HepG2 (cell line): ENCODE measurements around the gene ST6GALNAC2. TPM values are rescaled to one million over a fixed set of nuclear protein-coding genes. Genes with fewer than 3 reads are reported as not detected.

Source experiments
- BORCS8-MEF2B ChIP-seq: sonication (generic); formaldehyde crosslinking; IDR thresholded peaks from 2 replicates; pipeline ENCODE4 v1.8.0; 2022; ENCODE audit warnings: mild to moderate bottlenecking, missing genetic modification reagents
- DMTF1 ChIP-seq: sonication (generic); formaldehyde crosslinking; IDR thresholded peaks from 2 replicates; pipeline ENCODE4 v1.4.0; 2020; ENCODE audit warnings: mild to moderate bottlenecking, missing genetic modification reagents
- EP300 ChIP-seq, 3 experiments: sonication (generic) in 1 of 3; formaldehyde crosslinking in 1 of 3; IDR thresholded peaks; 2 replicates each; pipeline versions ENCODE4 v1.5.1 to v1.6.1; 2011 to 2020; ENCODE audit warnings: low read depth in 2 of 3, low read length in 2 of 3, borderline replicate concordance in 1 of 3, improper control_type of control experiment in 1 of 3, mild to moderate bottlenecking in 1 of 3, missing genetic modification reagents in 1 of 3, moderate library complexity in 1 of 3
- JUN ChIP-seq: sonication (generic); formaldehyde crosslinking; IDR thresholded peaks from 2 replicates; pipeline ENCODE4 v1.4.0; 2020; ENCODE audit warnings: mild to moderate bottlenecking, missing genetic modification reagents
- NBN ChIP-seq: fragments of 450-650 bp; conservative IDR thresholded peaks from 2 replicates; pipeline ENCODE4 v1.6.1; 2017
- POGK ChIP-seq: sonication (generic); formaldehyde crosslinking; conservative IDR thresholded peaks from 2 replicates; pipeline ENCODE4 v1.8.0; 2022; ENCODE audit warnings: mild to moderate bottlenecking, moderate library complexity, missing genetic modification reagents
- RBM22 ChIP-seq: fragments of 200-400 bp; formaldehyde crosslinking; optimal IDR thresholded peaks from 2 replicates; pipeline ENCODE3; 2017; ENCODE audit warnings: mild to moderate bottlenecking, low read length, moderate library complexity
- TCF7L2 ChIP-seq: IDR thresholded peaks from 2 replicates; pipeline ENCODE4 v1.6.1; 2011; ENCODE audit warnings: mild to moderate bottlenecking, low read depth, low read length, moderate library complexity
- TEAD3 ChIP-seq: optimal IDR thresholded peaks from 2 replicates; pipeline ENCODE3; 2016; ENCODE audit warnings: borderline replicate concordance
- ZNF281 ChIP-seq: sonication (generic); formaldehyde crosslinking; IDR thresholded peaks from 2 replicates; pipeline ENCODE4 v1.4.0; 2020; ENCODE audit warnings: missing genetic modification reagents, borderline replicate concordance
- ZNF468 ChIP-seq: sonication (generic); formaldehyde crosslinking; IDR thresholded peaks from 2 replicates; pipeline ENCODE4 v1.8.0; 2022; ENCODE audit warnings: mild to moderate bottlenecking, moderate library complexity, missing genetic modification reagents
- polyA plus RNA-seq, 8 experiments: library from polyadenylated mRNA; depleted of rRNA in 3 of 8; stranded (reverse) in 7 of 8; unstranded in 1 of 8; fragments of >200 nt; fragmentation: Illumina TruSeq in 4 of 8; extraction: Trizol in 4 of 8; gene quantifications; 2 replicates each; pipeline versions ENCODE4 v1.2.1 to v1.2.3, GENCODE V29; 2011 to 2016; ENCODE audit warnings: low read depth in 4 of 8, missing spikeins in 1 of 8, mixed read lengths in 1 of 8; ENCODE audit not compliant: insufficient read depth in 1 of 8
- total RNA-seq, 5 experiments: library from RNA; depleted of rRNA; stranded (reverse); fragments of >200 nt; fragmentation: Illumina TruSeq; extraction: Trizol; gene quantifications; 2 replicates each; pipeline ENCODE4 v1.2.3, GENCODE V29; 2016; ENCODE audit warnings: low read depth in 1 of 5

ST6GALNAC2 gene
- total and polyA plus RNA-seq, 2 of the 13 experiments (the other 11 are each of a cell fraction or from before 2014, with no cell fraction given), result 0.12 to 0.49 TPM

GRCh38 chr17:76560036-76560876, 25.4 kb downstream of the ST6GALNAC2 start (continued):
- TF ChIP-seq DMTF1 (CRISPR knock-in tag) (no peak), JUN (CRISPR knock-in tag) (no peak), BORCS8-MEF2B (CRISPR knock-in tag) (no peak), TEAD3 (CRISPR knock-in tag) (peak; percentile 20), ZNF281 (CRISPR knock-in tag) (no peak), EP300 (IDR thresholded peaks at IDR 0.05; ENCODE audit: low read depth in 2 of 2, low read length in 2 of 2) (no peak), EP300 (CRISPR knock-in tag; IDR thresholded peaks at IDR 0.05; ENCODE audit: borderline replicate concordance) (no peak), ZNF468 (CRISPR knock-in tag) (no peak), TCF7L2 (no peak), NBN (no peak), POGK (CRISPR knock-in tag) (no peak), RBM22 (peak; percentile 56)
